Hematopoietic multipotent progenitor cell treated with erythropoietin and hydrocortisone succinate and interleukin-3 and kit ligand, for 8 days (in vitro differentiated cells): ENCODE results near the gene EMILIN2.
A peak's percentile ranks its signal among the peaks of the same experiment; 100 is the strongest.
"Not testable (repeated sequence)": the region's sequence is repeated elsewhere in the genome, so short reads cannot be mapped to it uniquely, and the experiment has no call there.

ENCODE experiments used
- DNase-seq: peaks from one replicate; pipeline ENCODE4 v3.0.0-alpha.2; 2015

Gene EMILIN2

GRCh38 chr18:2846636-2847316, at the start of gene EMILIN2:
Gene EMILIN2 (plus strand): TSS chr18:2847006. CDS start chr18:2847189, 183 bp downstream.
- peak; percentile 51 for DNase-seq

DNA sequence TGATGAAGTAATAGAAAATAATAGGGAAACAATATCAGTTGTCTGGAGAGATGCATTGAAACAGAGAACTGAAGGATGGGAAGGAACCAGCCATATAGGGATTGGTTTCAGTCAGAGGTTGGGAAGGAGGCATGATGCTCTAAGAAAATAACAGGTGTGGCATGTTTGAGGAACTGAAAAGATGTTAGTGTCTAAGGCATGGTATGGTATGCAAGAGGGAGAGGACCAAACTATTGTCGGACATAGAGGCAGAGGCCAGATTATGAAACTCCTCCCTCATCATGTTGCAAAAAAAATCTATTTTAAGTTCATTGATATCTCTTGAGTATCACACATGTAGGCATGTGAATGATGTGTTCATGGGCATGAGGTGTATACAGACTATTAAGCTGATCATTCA, 48.9 kb upstream of the EMILIN2 start:
- no peak for DNase-seq

GRCh38 chr18:2799369-2799768, 47.4 kb upstream of the EMILIN2 start:
- no peak for DNase-seq

DNA sequence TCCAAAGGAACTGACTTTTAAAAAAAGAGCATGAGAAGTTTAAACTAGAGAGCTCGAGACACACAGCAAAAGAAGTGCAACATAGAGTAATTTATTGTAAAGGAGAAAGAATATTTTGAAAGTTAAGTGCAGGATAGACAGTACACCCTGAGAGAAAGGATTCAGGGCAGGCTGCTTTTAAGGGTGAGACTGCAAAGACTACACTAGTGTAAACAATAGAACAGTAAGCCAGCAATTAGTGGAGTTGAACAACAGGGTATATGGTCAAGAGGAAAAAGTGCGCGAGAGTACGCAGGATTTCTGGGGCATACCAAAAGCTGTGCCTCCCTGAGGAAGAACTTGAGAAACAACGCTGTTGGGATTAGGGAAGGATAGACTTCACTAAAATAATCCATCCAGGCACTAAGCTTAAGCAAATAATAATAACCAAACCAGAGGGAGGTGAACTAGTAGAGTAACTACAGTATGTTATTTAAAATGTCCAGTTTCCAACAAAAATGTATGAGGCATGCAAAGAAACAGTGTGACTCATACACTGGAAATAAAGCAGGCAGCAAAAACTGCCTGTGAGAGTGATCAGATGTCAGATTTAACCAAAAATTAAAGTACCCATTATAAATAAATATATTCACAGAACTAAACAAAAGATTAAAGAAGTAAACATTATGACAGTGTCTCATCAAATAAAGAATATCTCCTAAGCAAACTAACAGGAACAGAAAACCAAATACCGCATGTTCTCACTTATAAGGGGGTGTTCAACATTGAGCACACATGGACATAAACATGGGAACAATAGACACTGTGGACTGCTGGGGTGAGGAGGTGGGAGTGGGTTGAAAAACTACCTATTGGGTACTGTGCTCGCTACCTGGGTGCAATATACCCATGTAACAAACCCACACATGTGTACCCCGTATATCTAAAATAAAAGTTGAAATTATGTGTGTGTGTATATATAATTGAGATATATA, 40.5 kb upstream of the EMILIN2 start:
- no peak for DNase-seq

GRCh38 chr18:2808640-2809039, 38.2 kb upstream of the EMILIN2 start:
- not testable (repeated sequence) for DNase-seq

DNA sequence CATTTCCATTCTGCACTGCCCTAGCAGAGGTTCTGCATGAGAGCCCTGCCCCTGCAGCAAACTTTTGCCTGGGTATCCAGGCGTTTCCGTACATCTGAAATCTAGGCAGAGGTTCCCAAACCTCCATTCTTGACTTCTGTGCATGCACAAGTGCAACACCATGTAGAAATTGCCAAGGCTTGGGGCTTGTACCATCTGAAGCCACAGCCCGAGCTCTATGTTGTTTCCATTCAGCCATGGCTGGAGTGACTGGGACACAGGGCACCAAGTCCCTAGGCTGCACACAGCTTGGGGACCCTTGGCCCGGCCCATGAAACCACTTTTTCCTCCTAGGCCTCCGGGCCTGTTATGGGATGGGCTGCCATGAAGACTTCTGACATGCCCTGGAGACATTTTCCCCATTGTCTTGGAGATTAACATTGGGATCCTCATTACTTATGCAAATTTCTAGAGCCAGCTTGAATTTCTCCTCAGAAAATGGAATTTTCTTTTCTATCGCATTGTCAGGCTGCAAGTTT, 37.1 kb upstream of the EMILIN2 start:
- not testable (repeated sequence) for DNase-seq

GRCh38 chr18:2811416-2811815, 35.4 kb upstream of the EMILIN2 start:
- no peak for DNase-seq

GRCh38 chr18:2814928-2815327, 31.9 kb upstream of the EMILIN2 start:
- DNase-seq = no peak

DNA sequence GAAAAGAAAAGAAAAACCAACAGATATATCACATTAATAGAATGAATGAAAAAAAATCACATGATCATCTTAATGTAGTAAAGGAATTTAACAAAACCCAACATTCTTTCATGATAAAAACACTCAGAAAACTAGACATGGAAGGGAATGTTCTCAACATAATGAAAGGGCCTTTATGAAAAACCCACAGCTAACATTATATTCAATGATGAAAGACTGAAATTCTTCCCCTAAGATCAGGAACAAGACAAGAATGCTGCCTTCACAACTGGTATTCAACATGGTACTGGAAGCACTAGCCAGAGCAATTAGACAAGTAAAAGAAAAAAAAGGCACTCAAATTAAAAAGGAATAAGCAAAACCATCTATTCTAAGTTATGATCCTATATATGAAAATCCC, 28.5 kb upstream of the EMILIN2 start:
- no peak for DNase-seq

DNA sequence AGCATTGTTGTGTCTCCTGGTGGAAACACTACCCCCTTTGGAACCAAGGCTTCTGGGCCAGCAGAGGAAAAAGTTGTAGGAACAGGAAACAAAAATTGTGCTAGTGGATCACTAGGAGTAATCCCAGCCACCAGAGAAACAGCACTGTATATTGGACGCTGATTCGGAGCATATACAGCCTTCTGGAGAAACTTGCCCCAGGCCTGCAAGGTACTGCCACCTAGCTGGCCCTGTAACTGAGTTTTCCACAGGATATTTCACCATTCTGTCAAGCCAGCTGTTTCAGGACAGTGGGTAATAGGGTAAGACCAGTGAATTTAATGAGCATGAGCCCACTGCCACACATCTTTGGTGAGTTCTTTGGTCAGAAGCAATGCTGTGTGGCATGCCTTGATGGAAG, 25.1 kb upstream of the EMILIN2 start:
- DNase-seq = no peak

DNA sequence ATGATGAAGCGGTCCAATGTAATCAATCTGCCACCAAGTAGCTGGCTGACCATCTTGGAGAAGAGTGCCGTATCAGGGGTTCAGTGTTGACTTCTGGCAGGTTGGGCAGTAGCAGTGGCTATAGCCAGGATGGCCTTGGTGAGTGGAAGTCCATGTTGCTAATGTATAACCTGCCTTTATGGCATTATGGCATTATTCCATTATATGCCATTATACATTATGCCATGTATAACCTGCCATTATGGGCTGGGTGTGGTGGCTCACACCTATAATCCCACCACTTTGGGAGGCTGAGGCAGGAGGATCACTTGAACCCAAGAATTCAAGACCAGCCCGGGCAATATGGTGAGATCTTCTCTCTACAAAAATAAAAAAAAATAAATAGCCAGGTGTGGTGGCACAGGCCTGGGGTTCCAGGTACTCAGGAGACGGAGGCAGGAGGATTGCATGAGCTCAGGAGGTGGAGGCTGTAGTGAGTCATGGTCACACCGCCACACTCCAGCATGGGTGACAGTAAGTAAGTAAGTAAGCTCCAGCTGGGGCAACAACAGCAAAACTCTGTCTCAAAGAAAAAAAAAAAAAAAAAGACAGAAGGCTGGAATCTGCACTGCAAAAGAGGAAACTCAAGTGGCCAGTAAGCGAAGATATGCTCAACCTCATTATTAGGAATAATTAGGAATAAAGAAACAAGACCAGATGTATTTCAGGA, 24.4 kb upstream of the EMILIN2 start:
- no peak for DNase-seq

GRCh38 chr18:2823202-2823601, 23.6 kb upstream of the EMILIN2 start:
- no peak for DNase-seq

DNA sequence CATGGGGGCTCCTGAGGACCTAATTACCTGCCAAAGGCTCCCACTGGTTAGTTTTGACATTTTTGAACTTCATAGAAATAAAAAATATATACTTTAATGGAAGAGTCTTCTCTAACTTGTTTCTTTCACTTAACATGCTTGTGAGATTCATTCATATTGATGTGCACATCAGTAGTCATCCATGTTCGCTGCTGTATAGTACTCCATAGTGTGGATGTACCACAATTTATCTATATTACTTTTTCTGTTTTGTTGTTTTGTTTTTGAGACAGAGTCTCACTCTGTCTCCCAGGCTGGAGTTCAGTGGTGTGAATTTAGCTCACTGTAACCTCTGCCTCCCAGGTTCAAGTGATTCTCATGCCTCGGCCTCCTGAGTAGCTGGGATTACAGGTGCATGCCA, 22.8 kb upstream of the EMILIN2 start:
- DNase-seq = no peak

DNA sequence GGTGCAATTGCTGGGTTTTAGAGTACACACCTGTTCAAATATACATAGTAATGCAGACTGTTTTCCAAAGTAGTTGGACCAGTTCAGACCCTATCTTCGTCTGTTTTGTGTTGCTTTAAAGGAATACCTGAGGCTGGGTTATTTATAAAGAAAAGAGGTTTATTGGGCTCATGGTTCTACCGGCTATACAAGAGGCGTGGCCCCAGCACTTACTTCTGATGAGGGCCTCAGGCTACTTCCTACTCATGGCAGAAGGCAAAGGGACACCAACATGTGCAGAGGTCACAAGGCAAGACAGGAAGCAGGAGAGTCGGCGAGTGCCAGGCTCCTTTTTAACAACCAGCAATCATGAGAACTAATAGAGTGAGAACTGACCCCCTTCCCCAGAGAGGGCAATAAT, 21.9 kb upstream of the EMILIN2 start:
- DNase-seq = no peak

DNA sequence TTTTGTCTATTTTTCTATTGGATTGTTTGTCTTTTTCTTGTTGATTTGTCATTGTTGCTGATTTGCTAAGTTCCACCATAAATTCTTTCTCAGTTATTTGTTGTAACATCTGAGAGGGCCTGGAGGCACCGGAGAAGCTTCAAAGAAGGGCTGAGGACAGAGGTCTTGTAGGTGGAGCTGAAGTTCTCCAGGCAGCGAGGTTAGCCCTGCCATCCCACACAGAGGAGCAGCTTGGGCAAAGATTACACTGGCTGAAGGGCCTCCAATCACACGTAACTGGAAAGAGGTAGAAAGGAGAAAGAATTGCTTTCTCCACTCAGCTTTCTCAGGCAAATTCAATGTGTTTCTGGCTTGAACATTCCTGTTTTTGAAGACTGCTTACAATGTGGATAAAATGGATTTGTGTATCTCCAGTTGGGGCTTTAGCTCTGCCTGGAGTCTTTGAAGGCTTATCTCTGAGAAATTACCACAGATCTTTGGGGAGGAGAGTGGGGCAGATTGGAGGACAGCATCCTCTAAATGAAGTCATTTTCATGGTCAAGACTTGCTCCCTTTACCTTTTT, 21.1 kb upstream of the EMILIN2 start:
- DNase-seq = no peak

GRCh38 chr18:2826581-2826980, 20.2 kb upstream of the EMILIN2 start:
- no peak for DNase-seq

- DNase-seq = no peak
These were observed 19.7 kb upstream of the EMILIN2 start for GRCh38 chr18:2827061-2827460.

DNA sequence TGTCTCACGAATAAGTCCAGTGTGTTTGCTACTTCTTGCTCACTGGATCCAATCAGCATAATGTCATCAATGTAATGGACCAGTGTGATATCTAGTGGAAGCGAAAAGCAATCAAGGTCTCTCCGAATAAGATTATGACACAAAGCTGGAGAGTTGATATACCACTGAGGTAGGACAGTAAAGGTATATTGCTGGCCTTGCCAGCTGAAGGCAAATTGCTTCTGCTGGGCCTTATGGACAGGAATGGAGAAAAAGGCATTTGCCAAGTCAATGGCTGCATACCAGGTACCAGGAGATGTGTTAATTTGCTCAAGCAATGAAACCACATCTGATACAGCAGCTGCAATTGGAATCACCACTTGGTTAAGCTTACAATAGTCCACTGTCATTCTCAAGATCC, 10.7 kb upstream of the EMILIN2 start:
- not testable (repeated sequence) for DNase-seq

DNA sequence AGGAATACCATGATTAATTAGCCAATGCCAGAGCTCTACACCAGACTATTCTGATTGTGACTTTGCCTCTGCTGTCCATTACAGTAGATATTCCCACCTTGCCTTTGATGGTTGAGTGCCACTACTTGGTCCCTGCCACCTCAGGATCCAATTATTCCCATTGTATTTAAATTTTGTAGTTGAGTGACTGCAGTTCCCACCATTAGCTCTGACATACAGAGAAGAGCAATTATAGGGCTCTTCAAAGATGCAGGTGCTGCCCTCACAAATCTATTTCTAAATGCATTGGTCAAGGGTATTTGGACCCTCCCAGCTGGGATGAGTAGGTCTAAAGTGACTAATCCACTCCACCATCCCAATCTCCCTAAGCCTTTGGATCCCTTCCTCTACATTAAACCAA, 9.5 kb upstream of the EMILIN2 start:
- DNase-seq = not testable (repeated sequence)

DNA sequence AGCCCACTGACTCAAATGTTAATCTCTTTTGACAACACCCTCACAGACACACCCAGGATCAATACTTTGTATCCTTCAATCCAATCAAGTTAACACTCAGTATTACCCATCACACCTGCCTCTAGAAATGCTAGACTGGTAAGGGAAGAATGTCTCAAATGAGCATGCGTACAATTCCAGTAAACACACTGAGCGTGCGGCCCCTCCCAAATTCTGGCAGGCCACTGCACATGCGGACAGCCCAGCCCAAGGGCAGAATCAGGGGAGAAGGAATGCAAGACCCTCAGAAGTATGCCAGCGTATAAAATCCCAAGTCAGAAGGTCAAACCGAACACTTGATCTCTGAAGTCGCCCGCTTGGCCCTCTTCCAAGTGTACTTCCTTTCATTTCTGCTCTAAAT, 7.6 kb upstream of the EMILIN2 start:
- DNase-seq = no peak

- DNase-seq = no peak
These were observed 6.3 kb upstream of the EMILIN2 start for GRCh38 chr18:2840521-2840920.

GRCh38 chr18:2843146-2843545, 3.7 kb upstream of the EMILIN2 start:
- no peak for DNase-seq

DNA sequence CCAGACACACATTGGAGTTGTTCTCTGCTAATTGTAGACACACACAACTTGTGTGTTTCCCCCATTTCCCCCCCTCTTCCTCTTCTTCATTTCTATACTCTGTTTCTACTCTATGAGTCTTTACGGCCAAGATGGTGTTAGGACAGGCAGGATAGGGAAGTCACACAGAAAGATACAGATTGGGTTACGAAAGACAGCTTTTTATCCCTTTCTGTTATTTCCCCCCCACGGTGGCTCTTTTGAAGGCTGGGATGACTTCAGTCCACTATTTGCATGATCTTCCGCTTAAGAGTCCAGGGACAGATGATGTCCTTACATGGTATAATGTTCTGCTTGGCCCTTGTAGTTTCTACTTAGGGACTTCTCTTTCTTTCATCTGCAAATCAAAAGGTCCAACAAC, 1.6 kb upstream of the EMILIN2 start:
- no peak for DNase-seq
